Stimulated activated CD8-positive, alpha-beta memory T cell treated with anti-CD3 and anti-CD28 coated beads, Interleukin-7, amount 100 ng/mL, for 1 hour (primary cell): ENCODE results near the gene WSB2.
"Not testable (repeated sequence)": the region's sequence is repeated elsewhere in the genome, so short reads cannot be mapped to it uniquely, and the experiment has no call there.

Experiments used
- DNase-seq, 2 donors: peaks; one replicate each; pipeline ENCODE4 v3.0.0-alpha.2; 2020; ENCODE audit warnings: low read depth in 2 of 2

Gene WSB2

GRCh38 chr12:118061011-118061872 lies at the start of gene WSB2:
WSB2 (minus strand) TSS chr12:118061179; CDS start chr12:118061048, 131 bp downstream.
- peak; percentile 27 to 39 for DNase-seq

GRCh38 chr12:118109088-118109487 lies 48.1 kb upstream of the WSB2 start:
- no peak for DNase-seq

- no peak for DNase-seq
Observed at GRCh38 chr12:118107694-118108093, 46.7 kb upstream of the WSB2 start.

GRCh38 chr12:118107011-118107410 lies 46.0 kb upstream of the WSB2 start:
- DNase-seq, result no peak

- DNase-seq, result no peak
Observed at GRCh38 chr12:118103601-118104382, 42.8 kb upstream of the WSB2 start, which contains the start of gene VSIG10. VSIG10 (minus strand) TSS chr12:118104011; CDS start chr12:118103671, 340 bp downstream.

- DNase-seq, result no peak
Observed at GRCh38 chr12:118103201-118103600, 42.2 kb upstream of the WSB2 start.

- no peak for DNase-seq
Observed at GRCh38 chr12:118102609-118103008, 41.6 kb upstream of the WSB2 start.

GRCh38 chr12:118102070-118102469 lies 41.1 kb upstream of the WSB2 start:
- DNase-seq, result no peak

- DNase-seq, result no peak
Observed at GRCh38 chr12:118101051-118101450, 40.1 kb upstream of the WSB2 start.

GRCh38 chr12:118098911-118099671 lies 38.1 kb upstream of the WSB2 start:
- no peak for DNase-seq

- no peak for DNase-seq
Observed at GRCh38 chr12:118098401-118098800, 37.4 kb upstream of the WSB2 start.

- no peak for DNase-seq
Observed at GRCh38 chr12:118094039-118094438, 33.1 kb upstream of the WSB2 start.

- no peak for DNase-seq
Observed at GRCh38 chr12:118089782-118090181, 28.8 kb upstream of the WSB2 start.

GRCh38 chr12:118082161-118082560 lies 21.2 kb upstream of the WSB2 start:
- no peak for DNase-seq

- not testable (repeated sequence) for DNase-seq
Observed at GRCh38 chr12:118081521-118081920, 20.5 kb upstream of the WSB2 start.

- no peak for DNase-seq
Observed at GRCh38 chr12:118073768-118074167, 12.8 kb upstream of the WSB2 start.

- no peak for DNase-seq
Observed at GRCh38 chr12:118070650-118071049, 9.7 kb upstream of the WSB2 start.

GRCh38 chr12:118068445-118068844 lies 7.5 kb upstream of the WSB2 start:
- DNase-seq, result no peak

- DNase-seq, result no peak
Observed at GRCh38 chr12:118065380-118065779, 4.4 kb upstream of the WSB2 start.

- no peak for DNase-seq
Observed at GRCh38 chr12:118064608-118065007, 3.6 kb upstream of the WSB2 start.

GRCh38 chr12:118063576-118064391 lies 2.8 kb upstream of the WSB2 start:
- DNase-seq, result no peak
